ENCODE measurements around the gene TMEM26.

The TMEM26 gene

GRCh38 chr10:61464461-61465170 is 11.4 kb upstream of the TMEM26 start:
- H4K20me1 ChIP-seq: no peaks in the 10 kb centered on the region
- peak overlapping the region in 5 of 11 experiments; percentile 15 to 73 (median 67); a peak in 7 of 22 replicates for H3K27ac ChIP-seq
- H3K4me3 ChIP-seq: no peak overlapping the region
- H3K4me2 ChIP-seq: peak overlapping the region in 4 of 11 experiments; percentile 10 to 77 (median 64); a peak in 8 of 22 replicates
- H3K4me1 ChIP-seq: peaks cover 0 to 39% (median 0%) of the 10 kb centered on the region in 10 experiments; a peak in 6 of 20 replicates
- no peaks in the 10 kb centered on the region for H3K36me3 ChIP-seq
- TF ChIP-seq Cebpa-rat (IDR thresholded peaks at IDR 0.05): no peak
- no peaks in the 10 kb centered on the region for H3K9me3 ChIP-seq (replicated peaks in 1 of 11)
- H3K9ac ChIP-seq: peak overlapping the region in 3 of 11 experiments; percentile 42 to 68 (median 48); a peak in 3 of 22 replicates
- H3K27me3 ChIP-seq: no peaks in the 10 kb centered on the region

GRCh38 chr10:61463035-61463909 is 10.1 kb upstream of the TMEM26 start:
- no peak for TF ChIP-seq Cebpa-rat (IDR thresholded peaks at IDR 0.05)
- no peaks in the 10 kb centered on the region for H4K20me1 ChIP-seq
- H3K27ac ChIP-seq: peak overlapping the region in 2 of 11 experiments; percentile 60 to 73; a peak in 1 of 22 replicates
- no peak overlapping the region for H3K4me3 ChIP-seq
- H3K9me3 ChIP-seq (replicated peaks in 1 of 11): no peaks in the 10 kb centered on the region
- H3K4me2 ChIP-seq: peak overlapping the region in 2 of 11 experiments; percentile 66 to 77; a peak in 3 of 22 replicates
- H3K9ac ChIP-seq: no peak overlapping the region
- H3K36me3 ChIP-seq: no peaks in the 10 kb centered on the region
- H3K27me3 ChIP-seq: no peaks in the 10 kb centered on the region
- peaks cover 0 to 39% (median 0%) of the 10 kb centered on the region in 10 experiments; a peak in 6 of 20 replicates for H3K4me1 ChIP-seq

DNA sequence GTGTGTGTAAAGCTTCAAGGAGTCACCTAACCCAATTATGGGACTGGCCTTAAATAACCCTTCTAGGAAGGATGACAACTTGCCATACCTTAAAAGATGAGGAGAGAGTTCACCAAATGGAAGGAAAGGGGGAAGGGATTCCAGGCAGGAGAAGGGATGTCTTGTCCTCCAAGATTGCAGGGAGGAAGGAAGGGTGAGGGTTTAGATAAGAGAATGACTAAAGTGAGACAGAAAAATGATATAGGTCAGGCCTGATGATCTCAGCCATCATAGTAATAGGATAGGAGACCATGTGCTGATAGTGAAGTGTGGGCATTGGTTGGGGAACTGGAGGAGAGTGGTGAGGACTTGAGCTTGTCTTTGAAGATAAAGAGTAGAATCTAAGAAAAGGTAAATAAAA is 7.7 kb upstream of the TMEM26 start:
- no peak overlapping the region for H3K4me2 ChIP-seq
- no peaks in the 10 kb centered on the region for H3K27me3 ChIP-seq
- no peaks in the 10 kb centered on the region for H3K36me3 ChIP-seq
- H3K4me3 ChIP-seq: no peak overlapping the region
- TF ChIP-seq Cebpa-rat (IDR thresholded peaks at IDR 0.05): no peak
- no peak overlapping the region for H3K27ac ChIP-seq
- peaks cover 0 to 37% (median 0%) of the 10 kb centered on the region in 10 experiments; a peak in 6 of 20 replicates for H3K4me1 ChIP-seq
- no peak overlapping the region for H3K9ac ChIP-seq
- H3K9me3 ChIP-seq (replicated peaks in 1 of 11): no peaks in the 10 kb centered on the region
- no peaks in the 10 kb centered on the region for H4K20me1 ChIP-seq

GRCh38 chr10:61458031-61458430 is 4.8 kb upstream of the TMEM26 start:
- Histone ChIP-seq H3K9ac (no peak overlapping the region), H3K9me3 (replicated peaks in 1 of 11) (peaks cover 5 to 7% (median 6%) of the 10 kb centered on the region in 11 experiments), H3K36me3 (no peaks in the 10 kb centered on the region), H3K27ac (no peak overlapping the region), H3K4me1 (peaks cover 0 to 16% (median 0%) of the 10 kb centered on the region in 10 experiments; a peak in 5 of 20 replicates), H3K27me3 (no peaks in the 10 kb centered on the region), H4K20me1 (no peaks in the 10 kb centered on the region), H3K4me2 (no peak overlapping the region), H3K4me3 (no peak overlapping the region)
- no peak for TF ChIP-seq Cebpa-rat (IDR thresholded peaks at IDR 0.05)

DNA sequence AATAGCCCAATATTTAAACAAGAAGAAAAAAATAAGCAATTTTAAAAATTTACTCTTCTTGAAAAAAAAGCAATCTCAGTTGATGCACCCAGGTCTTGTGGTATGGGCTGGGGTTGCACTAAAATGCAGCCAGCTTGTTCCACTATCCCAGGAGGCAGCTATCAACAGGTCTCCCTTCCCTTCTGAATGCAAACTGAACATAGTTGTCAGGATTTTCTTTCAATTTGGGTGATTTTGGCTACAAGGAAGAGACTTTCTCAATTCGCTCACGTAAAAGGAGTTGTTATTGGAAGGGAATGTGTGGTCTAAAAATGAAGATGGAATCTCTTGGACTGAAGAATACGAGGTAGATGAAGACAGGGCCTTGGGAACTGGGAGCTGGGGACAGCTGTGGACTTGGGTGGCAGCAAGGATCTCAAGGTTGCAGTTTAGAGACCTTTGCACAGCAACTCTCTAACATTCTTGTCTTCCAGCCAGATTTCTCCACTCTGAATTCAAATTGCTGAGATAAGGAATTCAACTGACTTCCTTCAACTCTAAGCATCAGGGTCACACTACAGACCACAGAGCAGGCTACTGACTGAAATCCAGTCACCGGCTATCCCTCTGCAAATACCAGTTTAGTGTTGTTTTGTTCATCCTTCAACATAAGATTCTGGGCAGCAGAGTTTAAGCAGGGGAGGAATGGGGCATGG is 3.1 kb upstream of the TMEM26 start:
- Histone ChIP-seq H3K4me2 (peak overlapping the region in 2 of 11 experiments; percentile 62 to 66; a peak in 4 of 22 replicates), H3K4me1 (peaks cover 0 to 16% (median 0%) of the 10 kb centered on the region in 10 experiments; a peak in 5 of 20 replicates), H4K20me1 (no peaks in the 10 kb centered on the region), H3K27me3 (no peaks in the 10 kb centered on the region), H3K9ac (no peak overlapping the region), H3K9me3 (replicated peaks in 1 of 11) (peaks cover 14 to 19% (median 16%) of the 10 kb centered on the region in 11 experiments), H3K36me3 (no peaks in the 10 kb centered on the region), H3K27ac (no peak overlapping the region), H3K4me3 (no peak overlapping the region)
- no peak for TF ChIP-seq Cebpa-rat (IDR thresholded peaks at IDR 0.05)

GRCh38 chr10:61455656-61456055 is 2.5 kb upstream of the TMEM26 start:
- no peaks in the 10 kb centered on the region for H4K20me1 ChIP-seq
- no peak overlapping the region for H3K4me2 ChIP-seq
- H3K4me3 ChIP-seq: no peak overlapping the region
- H3K27ac ChIP-seq: no peak overlapping the region
- no peaks in the 10 kb centered on the region for H3K36me3 ChIP-seq
- no peak for TF ChIP-seq Cebpa-rat (IDR thresholded peaks at IDR 0.05)
- peaks cover 14 to 19% (median 16%) of the 10 kb centered on the region in 11 experiments for H3K9me3 ChIP-seq (replicated peaks in 1 of 11)
- H3K27me3 ChIP-seq: no peaks in the 10 kb centered on the region
- peaks cover 0 to 16% (median 0%) of the 10 kb centered on the region in 10 experiments; a peak in 5 of 20 replicates for H3K4me1 ChIP-seq
- H3K9ac ChIP-seq: no peak overlapping the region

GRCh38 chr10:61454541-61454940 is 1.4 kb upstream of the TMEM26 start:
- Histone ChIP-seq H3K27me3 (no peaks in the 10 kb centered on the region), H4K20me1 (no peaks in the 10 kb centered on the region), H3K4me1 (peaks cover 0 to 16% (median 0%) of the 10 kb centered on the region in 10 experiments; a peak in 5 of 20 replicates), H3K9me3 (replicated peaks in 1 of 11) (peaks cover 14 to 19% (median 16%) of the 10 kb centered on the region in 11 experiments), H3K36me3 (no peaks in the 10 kb centered on the region), H3K27ac (no peak overlapping the region), H3K4me3 (no peak overlapping the region), H3K4me2 (0 out of 22 replicates have a peak overlapping the region, but pooled peaks of 2 of the 11 experiments have one; percentile 2 to 4), H3K9ac (no peak overlapping the region)
- TF ChIP-seq Cebpa-rat (IDR thresholded peaks at IDR 0.05): no peak

DNA sequence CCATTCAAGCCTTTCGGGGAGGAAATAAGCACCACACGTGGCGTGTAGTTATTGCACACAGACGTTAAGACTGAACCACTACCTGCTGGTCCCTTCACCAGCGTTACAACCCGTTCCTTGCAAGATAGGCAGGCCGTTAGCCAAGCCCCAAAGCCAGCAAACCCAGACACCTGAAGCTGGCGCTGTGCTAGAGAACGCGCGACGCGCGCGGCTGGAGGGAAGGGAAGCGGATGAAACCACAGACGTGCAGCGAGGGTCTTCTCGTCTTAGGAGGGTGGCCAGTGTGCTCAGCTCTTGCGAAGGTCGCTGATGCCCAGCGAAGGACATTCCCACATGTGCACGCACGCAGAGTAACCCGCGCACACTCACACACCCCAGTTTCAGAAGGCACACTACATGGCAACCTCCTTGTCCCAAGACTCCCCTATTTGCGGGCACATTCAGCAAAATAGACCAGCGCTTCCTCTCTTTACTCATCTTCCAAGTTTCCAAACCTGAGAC is 980 bp downstream of the TMEM26 start:
- Histone ChIP-seq H3K27me3 (no peaks in the 10 kb centered on the region), H3K4me1 (peaks cover 0 to 16% (median 0%) of the 10 kb centered on the region in 10 experiments; a peak in 5 of 20 replicates), H4K20me1 (no peaks in the 10 kb centered on the region), H3K4me2 (no peak overlapping the region), H3K27ac (no peak overlapping the region), H3K4me3 (no peak overlapping the region), H3K36me3 (no peaks in the 10 kb centered on the region), H3K9me3 (replicated peaks in 1 of 11) (peaks cover 14 to 19% (median 16%) of the 10 kb centered on the region in 11 experiments), H3K9ac (no peak overlapping the region)
- TF ChIP-seq Cebpa-rat (IDR thresholded peaks at IDR 0.05): no peak
